ENCODE results near the gene TOB2. TPM values are rescaled to one million over a fixed set of nuclear protein-coding genes. Genes with fewer than 3 reads are reported as not detected.
"Not testable (repeated sequence)": the region's sequence is repeated elsewhere in the genome, so short reads cannot be mapped to it uniquely, and the experiment has no call there.

TOB2 gene
- total RNA-seq, 6 donors from 2014 or later, result 32.8 to 53.6 (median 50.1) TPM

GRCh38 chr22:41403532-41404318 is 42.9 kb downstream of the TOB2 start:
- TF ChIP-seq CTCF (IDR thresholded peaks at IDR 0.05) (peak; percentile 85 to 99 (median 98)), POLR2AphosphoS5 (IDR thresholded peaks at IDR 0.05) (peak; percentile 56 to 88), EP300 (IDR thresholded peaks at IDR 0.05) (peak in 1 of 4 donors; percentile 81), POLR2A (IDR thresholded peaks at IDR 0.05) (peak in 1 of 4 donors; percentile 18)
- Histone ChIP-seq H3K36me3 (peaks cover 0 to 4% (median 0%) of the 10 kb centered on the region in 4 donors), H3K9me3 (no peaks in the 10 kb centered on the region), H3K4me3 (peak overlapping the region in 1 of 4 donors; percentile 3), H3K4me1 (peaks cover 7 to 20% (median 19%) of the 10 kb centered on the region in 4 donors), H3K27me3 (no peaks in the 10 kb centered on the region), H3K27ac (peak overlapping the region in 2 of 4 donors; percentile 25 to 26)
- ATAC-seq (ENCODE audit: low FRiP score in 2 of 2) (peak; percentile 96 to 97), DNase-seq (peak; percentile 87 to 95)
- WGBS, 2 donors, result 14 to 20% methylated on average over 13 to 16 of the region's 18 CpGs

GRCh38 chr22:41402851-41403250 is 43.8 kb downstream of the TOB2 start:
- not testable (repeated sequence) for H3K9me3 ChIP-seq; ATAC-seq (ENCODE audit: low FRiP score in 2 of 2); DNase-seq; H3K27me3 ChIP-seq; H3K4me3 ChIP-seq; H3K27ac ChIP-seq
- H3K36me3 ChIP-seq, result peaks cover 0 to 12% (median 6%) of the 10 kb centered on the region in 4 donors
- peaks cover 7 to 20% (median 18%) of the 10 kb centered on the region in 4 donors for H3K4me1 ChIP-seq
- WGBS, 2 donors, result 91 to 92% methylated on average over 12 to 14 of the region's 14 CpGs

DNA sequence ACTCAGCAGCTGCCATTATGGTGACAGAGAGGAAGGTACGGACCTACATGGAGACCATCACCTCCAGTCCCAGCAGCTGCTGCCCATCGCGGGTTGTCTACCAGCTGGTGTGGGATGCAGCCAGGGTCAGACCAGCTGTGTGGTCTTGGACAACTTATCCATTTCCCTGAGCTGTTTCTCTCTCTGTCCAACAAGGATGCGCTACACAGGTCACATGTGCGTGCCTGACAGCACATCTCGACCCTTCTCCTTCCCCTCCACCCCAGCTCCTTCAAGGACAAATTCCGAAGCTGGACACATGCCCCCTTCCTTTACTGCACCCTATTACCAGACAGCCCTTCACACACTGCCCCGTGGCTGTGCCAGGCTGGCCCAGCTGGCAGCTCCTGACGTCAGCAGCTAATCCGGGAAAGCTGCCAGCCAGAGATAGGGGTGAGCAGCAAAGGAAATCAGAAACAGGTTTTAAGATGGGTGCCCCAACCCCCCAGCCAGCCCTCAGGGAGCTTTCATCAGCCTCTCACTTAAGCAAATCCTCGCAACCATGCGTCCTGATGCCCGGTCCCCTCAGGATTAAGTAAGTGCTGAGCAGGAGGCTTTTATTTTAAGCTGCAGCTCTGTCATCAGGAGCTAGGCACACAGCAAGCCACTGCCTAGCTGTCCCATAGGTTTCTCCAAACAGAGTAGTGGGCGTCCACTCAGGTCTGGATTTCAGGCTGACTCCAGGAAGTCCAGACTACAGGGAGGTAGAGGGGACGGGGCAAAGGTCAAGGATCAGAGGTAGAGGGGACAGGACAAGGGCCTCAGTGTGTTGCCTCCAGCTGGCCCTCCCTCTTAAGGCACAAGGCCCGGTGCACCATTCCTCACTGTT is 44.6 kb downstream of the TOB2 start:
- Histone ChIP-seq H3K4me3 (no peak overlapping the region), H3K27ac (peak overlapping the region in 2 of 4 donors; percentile 19 to 69), H3K9me3 (no peaks in the 10 kb centered on the region), H3K4me1 (peaks cover 7 to 23% (median 18%) of the 10 kb centered on the region in 4 donors), H3K36me3 (peaks cover 4 to 21% (median 12%) of the 10 kb centered on the region in 4 donors), H3K27me3 (no peaks in the 10 kb centered on the region)
- TF ChIP-seq POLR2A (IDR thresholded peaks at IDR 0.05) (peak in 1 of 4 donors; percentile 23), POLR2AphosphoS5 (IDR thresholded peaks at IDR 0.05) (no peak)
- peak; percentile 77 to 81 for DNase-seq
- peak; percentile 22 to 50 for ATAC-seq (ENCODE audit: low FRiP score in 2 of 2)
- 38 to 42% methylated on average over 16 of the region's 16 CpGs for WGBS, 2 donors

GRCh38 chr22:41398921-41399320 is 47.7 kb downstream of the TOB2 start:
- TF ChIP-seq POLR2A (IDR thresholded peaks at IDR 0.05), result no peak
- no peak for TF ChIP-seq CTCF (IDR thresholded peaks at IDR 0.05)
- no peak for TF ChIP-seq POLR2AphosphoS5 (IDR thresholded peaks at IDR 0.05)
- TF ChIP-seq EP300 (IDR thresholded peaks at IDR 0.05), result no peak
- ATAC-seq (ENCODE audit: low FRiP score in 2 of 2) (no peak), DNase-seq (no peak)
- Histone ChIP-seq H3K4me3 (no peak overlapping the region), H3K36me3 (peaks cover 16 to 52% (median 42%) of the 10 kb centered on the region in 4 donors), H3K4me1 (peaks cover 4 to 27% (median 19%) of the 10 kb centered on the region in 4 donors), H3K27ac (no peak overlapping the region), H3K9me3 (no peaks in the 10 kb centered on the region), H3K27me3 (no peaks in the 10 kb centered on the region)
- WGBS, 2 donors, result 87 to 90% methylated on average over 8 of the region's 8 CpGs

GRCh38 chr22:41397143-41397811 is 49.3 kb downstream of the TOB2 start:
- TF ChIP-seq POLR2A (IDR thresholded peaks at IDR 0.05), result no peak
- no peak for TF ChIP-seq POLR2AphosphoS5 (IDR thresholded peaks at IDR 0.05)
- no peak for TF ChIP-seq CTCF (IDR thresholded peaks at IDR 0.05)
- TF ChIP-seq EP300 (IDR thresholded peaks at IDR 0.05), result no peak
- H3K36me3 ChIP-seq, result peaks cover 16 to 54% (median 44%) of the 10 kb centered on the region in 4 donors
- no peaks in the 10 kb centered on the region for H3K9me3 ChIP-seq
- DNase-seq (no peak), ATAC-seq (ENCODE audit: low FRiP score in 2 of 2) (no peak)
- WGBS, 2 donors, result 83 to 84% methylated on average over 17 to 18 of the region's 19 CpGs
- no peak overlapping the region for H3K4me3 ChIP-seq
- no peaks in the 10 kb centered on the region for H3K27me3 ChIP-seq
- peaks cover 4 to 22% (median 14%) of the 10 kb centered on the region in 4 donors for H3K4me1 ChIP-seq
- peak overlapping the region in 1 of 4 donors; percentile 14 for H3K27ac ChIP-seq

Data from upper lobe of left lung (tissue), 6 donors.